GM18508 (cell line): ENCODE measurements around the gene JPH4.

Source experiments
- ATAC-seq: cut with Tn5 transposase; IDR thresholded peaks from one replicate; pipeline ENCODE4 v1.9.1; 2021; ENCODE audit warnings: moderate number of reproducible peaks; ENCODE audit not compliant: insufficient read depth, unreplicated experiment

JPH4 gene

GRCh38 chr14:23578560-23579310 lies at the start of gene JPH4:
Gene JPH4, minus strand, starts transcription at chr14:23578790. Its CDS starts 1,337 bp downstream, at chr14:23577453.
- ATAC-seq, result no peak

DNA sequence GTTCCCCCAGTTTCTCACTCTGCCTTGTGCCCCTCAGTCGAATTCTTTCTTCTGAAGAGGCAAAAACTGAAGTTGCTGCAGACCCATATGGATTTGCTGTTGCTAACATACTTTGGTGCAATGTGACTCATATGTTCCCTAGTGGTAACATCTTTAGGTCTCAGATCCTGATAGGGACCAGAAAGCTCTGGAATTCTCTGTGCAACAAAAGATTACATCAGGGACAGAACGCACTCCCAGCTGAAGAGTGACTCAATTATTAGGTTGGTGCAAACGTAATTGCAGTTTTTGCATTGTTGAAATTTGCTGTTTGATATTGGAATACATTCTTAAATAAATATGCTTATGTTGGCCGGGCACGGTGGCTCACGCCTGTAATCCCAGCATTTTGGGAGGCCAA lies 49.4 kb upstream of the JPH4 start:
- no peak for ATAC-seq

DNA sequence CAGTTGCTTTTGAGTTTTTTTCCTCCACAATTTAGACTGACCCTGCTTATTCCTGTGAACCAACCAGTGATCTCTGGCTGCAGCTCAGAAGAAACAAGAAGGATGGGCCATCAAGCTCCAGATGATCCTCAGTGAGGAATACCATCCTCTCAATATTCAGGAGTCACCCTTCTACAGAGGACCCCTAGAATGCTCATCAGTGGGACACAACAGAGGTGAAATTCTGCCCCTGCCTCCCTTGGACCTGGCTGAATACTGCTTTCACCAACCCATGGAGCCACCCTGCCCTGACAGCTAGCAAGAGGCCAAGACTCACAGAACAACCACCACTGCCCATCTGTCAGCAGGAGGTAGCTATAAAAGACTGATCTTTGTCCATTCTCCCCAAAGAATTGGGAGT lies 48.4 kb upstream of the JPH4 start:
- ATAC-seq, result no peak

GRCh38 chr14:23624830-23625404 lies 46.3 kb upstream of the JPH4 start:
- ATAC-seq, result no peak

- ATAC-seq, result no peak
Measured at GRCh38 chr14:23623962-23624361, 45.4 kb upstream of the JPH4 start.

DNA sequence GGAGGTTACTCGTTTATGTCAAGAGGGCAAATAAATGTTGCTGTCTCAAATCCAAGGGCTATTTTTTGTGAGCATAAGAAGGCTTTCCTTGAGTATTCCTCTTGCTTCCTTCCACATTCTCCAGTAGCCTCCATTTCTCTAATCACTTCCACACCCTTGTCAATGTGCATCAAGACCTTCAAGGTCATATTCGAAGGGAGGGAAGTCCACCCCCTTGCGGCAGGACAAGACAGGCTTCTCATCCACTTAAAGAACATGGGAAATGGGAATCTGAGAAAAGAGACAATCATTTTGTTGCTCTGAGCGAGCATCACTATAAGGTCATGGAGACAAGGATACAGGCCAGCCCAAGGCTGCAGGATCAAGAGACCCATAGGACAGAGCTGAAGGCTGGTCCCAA lies 44.4 kb upstream of the JPH4 start:
- ATAC-seq, result no peak

DNA sequence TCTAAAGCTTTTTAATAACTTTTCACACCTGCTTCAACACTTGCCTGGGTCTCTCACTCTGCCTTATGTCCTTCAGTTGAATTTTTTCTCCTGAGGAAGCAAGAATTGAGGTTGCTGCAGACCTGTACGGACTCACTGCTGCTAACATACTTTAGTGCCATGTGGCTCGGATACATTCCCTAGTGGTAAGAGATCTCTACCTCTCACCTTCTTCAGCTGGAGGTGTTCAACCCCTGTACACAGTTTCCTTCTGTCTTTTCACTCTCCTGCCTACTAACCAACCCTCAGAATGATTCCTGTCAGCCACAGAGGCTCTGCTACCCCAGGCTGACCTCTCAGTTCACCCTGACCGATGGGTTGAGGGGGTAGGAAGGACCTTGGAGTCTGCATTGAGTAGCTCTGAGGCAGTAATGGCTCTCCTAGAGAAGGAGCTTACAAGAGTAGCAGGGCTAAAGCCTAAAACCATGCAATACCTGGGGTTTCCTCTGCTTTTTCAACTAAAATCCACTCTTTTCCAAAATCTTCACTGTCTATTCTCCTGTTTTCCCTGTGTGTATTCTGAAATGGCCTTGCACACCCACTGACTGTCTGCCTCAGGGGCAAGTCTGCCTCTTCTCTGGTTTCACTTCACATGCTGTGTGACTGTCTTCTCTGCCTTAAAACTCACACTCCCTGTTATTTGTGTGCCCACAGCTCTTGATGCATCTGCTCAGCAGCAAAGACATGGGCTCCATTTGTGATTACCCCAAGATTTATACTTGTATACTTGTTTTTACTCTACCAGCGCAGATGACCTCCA lies 43.5 kb upstream of the JPH4 start:
- no peak for ATAC-seq

DNA sequence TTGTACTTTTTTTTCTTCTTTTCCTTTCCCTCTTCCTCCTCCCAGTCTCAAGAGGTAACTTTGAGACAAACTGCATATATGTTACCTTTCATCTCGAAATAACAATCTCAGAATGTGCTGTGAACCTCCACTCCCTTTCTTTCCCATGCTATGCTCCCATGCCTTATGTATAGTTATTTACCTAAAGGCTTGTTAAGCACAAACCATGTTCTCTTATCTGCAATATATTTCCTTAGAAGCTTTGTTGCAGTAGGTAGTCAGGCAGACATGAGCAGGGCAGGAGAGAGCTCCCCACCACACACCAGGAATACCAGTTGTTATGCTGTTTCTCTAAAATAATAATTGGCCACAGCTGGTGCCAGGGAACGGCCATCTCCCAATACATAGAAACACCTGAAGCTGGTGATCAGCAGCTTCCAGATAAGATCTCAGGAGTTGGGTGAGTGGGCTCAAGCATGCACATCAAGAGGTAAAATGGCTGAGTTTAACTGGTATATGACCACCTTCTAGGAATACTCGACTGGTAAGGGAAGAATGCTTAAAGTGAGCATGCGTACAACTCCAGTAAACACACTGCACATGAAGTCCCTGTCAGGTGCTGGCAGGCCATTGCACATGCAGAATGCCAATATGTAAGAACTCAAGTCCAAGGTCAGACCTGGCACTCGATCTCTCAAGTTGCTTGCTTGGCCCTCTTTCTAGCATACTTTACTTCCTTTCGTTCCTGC lies 42.8 kb upstream of the JPH4 start:
- no peak for ATAC-seq

- ATAC-seq, result no peak
Measured at GRCh38 chr14:23620177-23620702, 41.6 kb upstream of the JPH4 start.

DNA sequence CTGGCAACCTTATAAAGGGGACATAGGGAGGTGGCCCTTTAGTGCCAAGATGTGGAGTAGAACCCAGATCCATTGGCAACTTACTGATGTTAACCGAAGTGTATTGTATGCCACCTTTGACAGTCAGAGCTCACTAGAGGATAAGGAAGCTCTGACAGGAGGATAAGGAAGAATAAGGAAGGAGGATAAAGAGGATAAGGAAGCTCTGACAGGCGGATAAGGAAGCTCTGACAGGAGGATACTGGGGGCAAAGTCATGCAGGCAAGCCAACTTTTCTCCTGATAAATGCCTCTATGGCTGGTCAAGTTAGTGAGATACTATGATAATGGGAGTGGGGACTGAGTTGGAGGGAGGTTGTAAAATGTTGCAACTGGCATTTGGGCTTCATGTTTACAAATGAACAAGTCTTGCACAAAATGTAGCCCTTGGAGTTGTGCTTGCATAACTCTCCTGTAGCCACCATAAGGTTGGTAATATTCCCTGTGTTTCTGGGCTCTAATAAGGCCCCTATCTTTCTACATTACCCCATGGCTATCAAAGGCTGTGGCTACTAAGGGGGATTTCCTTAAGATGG lies 39.9 kb upstream of the JPH4 start:
- ATAC-seq, result no peak

GRCh38 chr14:23617539-23617938 lies 38.9 kb upstream of the JPH4 start:
- no peak for ATAC-seq

DNA sequence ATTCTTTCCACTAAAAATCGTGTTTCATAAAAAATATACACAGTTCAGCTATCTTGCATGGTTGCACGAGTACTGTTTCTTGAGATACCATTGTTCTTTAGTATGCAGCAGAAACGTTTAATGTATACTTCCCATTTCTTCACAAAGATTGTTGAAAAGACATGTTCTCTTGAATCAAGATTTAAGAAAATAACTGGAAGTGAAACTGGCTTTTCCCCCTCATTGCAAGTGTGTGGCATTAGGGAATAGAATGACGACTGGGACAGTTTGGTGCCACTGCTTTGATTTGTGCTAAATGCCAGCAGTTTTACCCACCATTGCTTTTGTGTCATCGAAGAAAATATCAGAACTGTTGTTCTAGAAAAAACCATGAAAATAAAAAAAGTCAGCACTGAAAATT lies 37.3 kb upstream of the JPH4 start:
- no peak for ATAC-seq

DNA sequence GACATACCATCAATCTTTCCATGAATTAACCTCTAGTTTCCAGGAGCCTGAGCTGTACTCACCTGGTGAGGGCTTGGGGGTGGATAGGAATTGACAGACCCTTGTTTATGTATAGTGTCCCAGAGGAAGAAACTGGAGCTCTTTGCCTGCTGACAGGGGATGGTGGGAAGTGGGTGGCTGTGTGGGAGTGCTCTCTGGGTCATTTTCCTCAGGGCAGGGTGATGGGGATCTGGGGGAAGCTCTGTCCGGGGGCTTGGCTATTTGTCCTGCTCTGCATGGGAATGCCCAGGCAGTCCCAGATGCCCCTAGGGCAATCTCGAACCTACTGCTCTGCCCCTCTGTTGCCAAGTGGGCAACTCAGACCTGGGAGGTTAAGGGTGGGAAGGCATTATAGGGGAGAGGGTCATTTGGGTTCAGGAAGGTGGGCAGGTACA lies 35.8 kb upstream of the JPH4 start:
- ATAC-seq, result no peak

- ATAC-seq, result no peak
Measured at GRCh38 chr14:23613242-23614070, 34.9 kb upstream of the JPH4 start.

GRCh38 chr14:23612802-23613201 lies 34.2 kb upstream of the JPH4 start:
- no peak for ATAC-seq

DNA sequence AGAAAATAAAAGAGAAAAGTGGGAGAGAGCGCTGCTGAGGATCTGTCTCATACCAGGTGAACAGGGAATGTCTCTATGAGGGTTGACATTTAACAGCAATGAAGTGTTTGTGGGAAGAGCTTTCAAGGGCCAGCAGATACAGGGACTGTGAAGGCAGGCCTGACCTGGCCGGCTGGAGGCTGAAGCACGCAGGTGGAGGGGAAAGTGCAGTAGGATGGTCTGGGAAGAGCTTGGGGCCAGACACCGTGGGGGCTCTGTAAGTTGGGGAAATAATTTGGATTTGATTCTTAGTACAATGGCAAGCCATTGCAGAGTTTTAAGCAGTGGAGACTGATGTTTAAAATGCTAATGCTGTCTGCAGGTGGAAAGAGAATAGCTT lies 33.8 kb upstream of the JPH4 start:
- ATAC-seq, result no peak

- no peak for ATAC-seq
Measured at GRCh38 chr14:23610815-23611289, 32.3 kb upstream of the JPH4 start.

DNA sequence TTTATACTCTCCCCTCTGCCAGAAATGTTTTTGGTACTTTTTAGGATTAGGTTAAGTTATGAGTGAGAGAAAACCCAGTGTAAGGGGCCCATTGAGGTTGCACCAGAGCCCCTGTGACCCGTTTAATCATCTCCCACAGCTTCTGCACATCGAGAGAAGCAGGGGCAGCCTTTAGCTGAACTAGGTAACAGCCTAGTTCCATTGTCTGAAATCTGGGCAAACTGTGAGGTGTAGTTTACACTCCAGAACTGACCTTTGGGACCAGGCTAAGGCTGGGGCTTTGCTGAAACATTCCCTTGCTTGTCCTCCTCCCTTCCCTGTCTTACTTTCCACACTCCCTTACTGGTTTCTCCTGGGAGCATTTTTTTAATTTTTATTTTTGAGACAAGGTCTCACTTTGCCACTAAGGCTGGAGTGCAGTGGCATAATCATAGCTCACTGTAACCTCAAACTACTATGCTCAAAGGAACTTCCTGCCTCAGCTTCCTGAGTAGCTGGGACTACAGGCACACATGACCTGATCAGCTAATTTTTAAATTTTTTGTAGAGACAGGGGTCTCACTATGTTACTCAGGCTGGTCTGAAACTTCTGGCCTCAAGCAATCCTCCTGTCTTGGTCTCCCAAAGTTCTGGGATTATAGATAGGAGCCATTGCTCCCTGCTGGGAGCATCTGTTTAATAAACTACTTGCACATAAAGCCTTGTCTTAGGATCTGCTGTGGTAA lies 31.7 kb upstream of the JPH4 start:
- ATAC-seq, result no peak
